ENCODE results near the gene MSTO1.

- TF ChIP-seq, protein P1, sequence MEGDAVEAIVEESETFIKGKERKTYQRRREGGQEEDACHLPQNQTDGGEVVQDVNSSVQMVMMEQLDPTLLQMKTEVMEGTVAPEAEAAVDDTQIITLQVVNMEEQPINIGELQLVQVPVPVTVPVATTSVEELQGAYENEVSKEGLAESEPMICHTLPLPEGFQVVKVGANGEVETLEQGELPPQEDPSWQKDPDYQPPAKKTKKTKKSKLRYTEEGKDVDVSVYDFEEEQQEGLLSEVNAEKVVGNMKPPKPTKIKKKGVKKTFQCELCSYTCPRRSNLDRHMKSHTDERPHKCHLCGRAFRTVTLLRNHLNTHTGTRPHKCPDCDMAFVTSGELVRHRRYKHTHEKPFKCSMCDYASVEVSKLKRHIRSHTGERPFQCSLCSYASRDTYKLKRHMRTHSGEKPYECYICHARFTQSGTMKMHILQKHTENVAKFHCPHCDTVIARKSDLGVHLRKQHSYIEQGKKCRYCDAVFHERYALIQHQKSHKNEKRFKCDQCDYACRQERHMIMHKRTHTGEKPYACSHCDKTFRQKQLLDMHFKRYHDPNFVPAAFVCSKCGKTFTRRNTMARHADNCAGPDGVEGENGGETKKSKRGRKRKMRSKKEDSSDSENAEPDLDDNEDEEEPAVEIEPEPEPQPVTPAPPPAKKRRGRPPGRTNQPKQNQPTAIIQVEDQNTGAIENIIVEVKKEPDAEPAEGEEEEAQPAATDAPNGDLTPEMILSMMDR (IDR thresholded peaks at IDR 0.05): no peak
- no peak for TF ChIP-seq JUN (IDR thresholded peaks at IDR 0.05)
- TF ChIP-seq RCOR1 (IDR thresholded peaks at IDR 0.05; ENCODE audit: low read depth, low read length): no peak
These were observed 39.9 kb upstream of the MSTO1 start for GRCh38 chr1:155569988-155570592.
